ENCODE measurements around the gene SLC5A8. TPM values are rescaled to one million over a fixed set of nuclear protein-coding genes. Genes with fewer than 3 reads are reported as not detected.

SLC5A8 gene
- total RNA-seq, 1 donor from 2014 or later = not detected

- DNase-seq (ENCODE audit: low read depth) = no peak
- TF ChIP-seq CTCF (conservative IDR thresholded peaks at IDR 0.05; ENCODE audit: low read depth, low read length) = no peak
- H3K4me3 ChIP-seq (ENCODE audit: low read depth, low read length) = no peak overlapping the region
Observed at GRCh38 chr12:101238306-101238705, 28.3 kb upstream of the SLC5A8 start.

GRCh38 chr12:101235686-101236085 lies 25.6 kb upstream of the SLC5A8 start:
- no peak for DNase-seq (ENCODE audit: low read depth)
- no peak overlapping the region for H3K4me3 ChIP-seq (ENCODE audit: low read depth, low read length)
- no peak for TF ChIP-seq CTCF (conservative IDR thresholded peaks at IDR 0.05; ENCODE audit: low read depth, low read length)

GRCh38 chr12:101231636-101232035 lies 21.6 kb upstream of the SLC5A8 start:
- no peak for TF ChIP-seq CTCF (conservative IDR thresholded peaks at IDR 0.05; ENCODE audit: low read depth, low read length)
- no peak for DNase-seq (ENCODE audit: low read depth)
- no peak overlapping the region for H3K4me3 ChIP-seq (ENCODE audit: low read depth, low read length)

- DNase-seq (ENCODE audit: low read depth) = peak; percentile 76
- H3K4me3 ChIP-seq (ENCODE audit: low read depth, low read length) = no peak overlapping the region
- no peak for TF ChIP-seq CTCF (conservative IDR thresholded peaks at IDR 0.05; ENCODE audit: low read depth, low read length)
Observed at GRCh38 chr12:101230547-101230946, 20.5 kb upstream of the SLC5A8 start.

GRCh38 chr12:101229841-101230241 lies 19.8 kb upstream of the SLC5A8 start:
- no peak overlapping the region for H3K4me3 ChIP-seq (ENCODE audit: low read depth, low read length)
- TF ChIP-seq CTCF (conservative IDR thresholded peaks at IDR 0.05; ENCODE audit: low read depth, low read length) = no peak
- DNase-seq (ENCODE audit: low read depth) = no peak

GRCh38 chr12:101221301-101221700 lies 11.3 kb upstream of the SLC5A8 start:
- no peak for DNase-seq (ENCODE audit: low read depth)
- H3K4me3 ChIP-seq (ENCODE audit: low read depth, low read length) = no peak overlapping the region
- no peak for TF ChIP-seq CTCF (conservative IDR thresholded peaks at IDR 0.05; ENCODE audit: low read depth, low read length)

GRCh38 chr12:101216810-101217209 lies 6.8 kb upstream of the SLC5A8 start:
- no peak for DNase-seq (ENCODE audit: low read depth)
- H3K4me3 ChIP-seq (ENCODE audit: low read depth, low read length) = no peak overlapping the region
- TF ChIP-seq CTCF (conservative IDR thresholded peaks at IDR 0.05; ENCODE audit: low read depth, low read length) = no peak
